Astrocyte (in vitro differentiated cells and primary cell): ENCODE measurements around the gene PCDHB13. TPM values are rescaled to one million over a fixed set of nuclear protein-coding genes. Genes with fewer than 3 reads are reported as not detected.
"Not testable (repeated sequence)": the region's sequence is repeated elsewhere in the genome, so short reads cannot be mapped to it uniquely, and the experiment has no call there.

Experiments
- DNase-seq: peaks from one replicate; pipeline ENCODE4 v3.0.0-alpha.2; 2010; ENCODE audit warnings: low read depth
- FAIRE-seq: peaks from 2 replicates; lab custom pipeline; 2011; peaks lifted over from hg19 to GRCh38; lab: Jason Lieb, UNC
- H2AFZ ChIP-seq: 2 replicates; pipeline ENCODE4 v1.6.0; 2012; ENCODE audit warnings: low read depth, low read length, inconsistent platforms
- H3K27ac ChIP-seq: 2 replicates; pipeline ENCODE4 v1.5.1; 2011; ENCODE audit warnings: low read depth, low read length, inconsistent platforms
- H3K27me3 ChIP-seq: 2 replicates; pipeline ENCODE4 v1.6.0; 2011; ENCODE audit warnings: low read length, inconsistent platforms; ENCODE audit not compliant: insufficient read depth
- H3K36me3 ChIP-seq: 2 replicates; pipeline ENCODE4 v1.5.1; 2011; ENCODE audit warnings: low read length, inconsistent platforms; ENCODE audit not compliant: insufficient read depth
- H3K4me1 ChIP-seq: 2 replicates; pipeline ENCODE4 v1.5.1; 2011; ENCODE audit warnings: low read length, inconsistent platforms; ENCODE audit not compliant: insufficient read depth
- H3K4me2 ChIP-seq: 2 replicates; pipeline ENCODE4 v1.6.0; 2012; ENCODE audit warnings: low read length, inconsistent platforms
- H3K4me3 ChIP-seq: 2 replicates; pipeline ENCODE4 v1.5.1; 2011; ENCODE audit warnings: low read depth, mild to moderate bottlenecking, low read length, inconsistent platforms; ENCODE audit not compliant: insufficient read depth
- H3K79me2 ChIP-seq: 2 replicates; pipeline ENCODE4 v1.6.0; 2012; ENCODE audit warnings: mild to moderate bottlenecking, low read length, inconsistent platforms; ENCODE audit not compliant: insufficient read depth
- H3K9ac ChIP-seq: 2 replicates; pipeline ENCODE4 v1.6.0; 2012; ENCODE audit warnings: mild to moderate bottlenecking, low read length, inconsistent platforms
- H3K9me3 ChIP-seq: 2 replicates; pipeline ENCODE4 v1.5.1; 2012; ENCODE audit warnings: low read depth, mild to moderate bottlenecking, low read length, inconsistent platforms; ENCODE audit not compliant: insufficient read depth
- H4K20me1 ChIP-seq: 2 replicates; pipeline ENCODE4 v1.6.0; 2012; ENCODE audit warnings: low read length, inconsistent platforms; ENCODE audit not compliant: insufficient read depth
- H3K27ac Mint-ChIP-seq: one replicate; pipeline ENCODE4 v1.8.0; 2021; ENCODE audit warnings: mild to moderate bottlenecking, mixed read lengths; ENCODE audit not compliant: unreplicated experiment
- H3K27me3 Mint-ChIP-seq: one replicate; pipeline ENCODE4 v1.8.0; 2021; ENCODE audit warnings: low read depth, mixed read lengths; ENCODE audit not compliant: unreplicated experiment
- H3K36me3 Mint-ChIP-seq: one replicate; pipeline ENCODE4 v1.8.0; 2021; ENCODE audit warnings: low read depth, mixed read lengths; ENCODE audit not compliant: unreplicated experiment
- H3K4me1 Mint-ChIP-seq: one replicate; pipeline ENCODE4 v1.8.0; 2021; ENCODE audit warnings: low read depth, mixed read lengths; ENCODE audit not compliant: unreplicated experiment
- H3K4me3 Mint-ChIP-seq: one replicate; pipeline ENCODE4 v1.8.0; 2021; ENCODE audit warnings: mild to moderate bottlenecking, moderate library complexity, mixed read lengths; ENCODE audit not compliant: unreplicated experiment
- H3K9me3 Mint-ChIP-seq: one replicate; pipeline ENCODE4 v1.8.0; 2021; ENCODE audit warnings: mild to moderate bottlenecking, mixed read lengths; ENCODE audit not compliant: unreplicated experiment
- CTCF ChIP-seq: IDR thresholded peaks from 2 replicates; pipeline ENCODE4 v1.5.1; 2011; ENCODE audit warnings: low read depth, mild to moderate bottlenecking, inconsistent platforms, low read length, moderate library complexity; ENCODE audit not compliant: insufficient read depth
- EZH2 ChIP-seq: IDR thresholded peaks from 2 replicates; pipeline ENCODE4 v1.6.1; 2012; ENCODE audit warnings: mild to moderate bottlenecking, low read length, inconsistent platforms; ENCODE audit not compliant: insufficient read depth
- total RNA-seq: library from RNA; stranded (reverse); gene quantifications from 2 replicates; pipeline ENCODE4 v1.2.1, GENCODE V29; 2021

The PCDHB13 gene
- total RNA-seq, 1 donor from 2014 or later: 3.3 TPM

GRCh38 chr5:141199359-141200235, 14.1 kb upstream of the PCDHB13 start, which contains the start of gene PCDHB11:
Gene PCDHB11, plus strand, starts transcription at chr5:141199627. Its CDS starts 148 bp downstream, at chr5:141199775.
- Histone ChIP-seq H3K36me3 (no peaks in the 10 kb centered on the region), H4K20me1 (no peaks in the 10 kb centered on the region), H2AFZ (no peak within 1 kb of the TSS), H3K79me2 (no peaks in the 10 kb centered on the region), H3K9me3 (peaks cover 6% of the 10 kb centered on the region), H3K9ac (no peak within 1 kb of the TSS), H3K4me3 (no peak within 1 kb of the TSS), H3K27ac (no peak within 1 kb of the TSS), H3K27me3 (no peaks in the 10 kb centered on the region), H3K4me2 (no peak within 1 kb of the TSS), H3K4me1 (no peaks in the 10 kb centered on the region)
- Mint-ChIP-seq H3K27me3 (no peaks in the 10 kb centered on the region), H3K4me1 (no peaks in the 10 kb centered on the region), H3K27ac (no peak within 1 kb of the TSS), H3K9me3 (peaks cover 25% of the 10 kb centered on the region), H3K36me3 (peaks cover 9% of the 10 kb centered on the region), H3K4me3 (no peak within 1 kb of the TSS)
- no peak for DNase-seq
- no peak for FAIRE-seq
- TF ChIP-seq CTCF (no peak), EZH2 (no peak)

GRCh38 chr5:141201126-141201525, 12.6 kb upstream of the PCDHB13 start:
- FAIRE-seq, H3K27me3 ChIP-seq, H3K4me2 ChIP-seq, H3K4me3 Mint-ChIP-seq, H3K4me3 ChIP-seq, H3K4me1 ChIP-seq, H3K9ac ChIP-seq, H3K4me1 Mint-ChIP-seq, H3K36me3 Mint-ChIP-seq, H2AFZ ChIP-seq, H4K20me1 ChIP-seq, DNase-seq, H3K9me3 ChIP-seq, H3K27ac ChIP-seq, H3K36me3 ChIP-seq, H3K27ac Mint-ChIP-seq, H3K79me2 ChIP-seq, H3K27me3 Mint-ChIP-seq: not testable (repeated sequence)
- H3K9me3 Mint-ChIP-seq: peaks cover 24% of the 10 kb centered on the region

GRCh38 chr5:141201646-141202045, 12.1 kb upstream of the PCDHB13 start:
- H3K4me1 Mint-ChIP-seq, H3K27me3 Mint-ChIP-seq, H3K79me2 ChIP-seq, H3K4me1 ChIP-seq, FAIRE-seq, H3K27ac ChIP-seq, H3K4me2 ChIP-seq, H3K27ac Mint-ChIP-seq, H3K36me3 Mint-ChIP-seq, H3K9me3 ChIP-seq, DNase-seq, H3K36me3 ChIP-seq, H3K4me3 ChIP-seq, H4K20me1 ChIP-seq, H3K9ac ChIP-seq, H3K27me3 ChIP-seq, H3K4me3 Mint-ChIP-seq, H2AFZ ChIP-seq: not testable (repeated sequence)
- H3K9me3 Mint-ChIP-seq: peaks cover 20% of the 10 kb centered on the region
